Activated gamma-delta T cell treated with Interleukin-2 at 50 U/mL for 16 hours (primary cell): ENCODE measurements around the gene ESPNL.

Source experiments
- DNase-seq: peaks from one replicate; pipeline ENCODE4 v3.0.0-alpha.2; 2020

ESPNL gene

GRCh38 chr2:238173692-238174091 lies 73.6 kb downstream of the ESPNL start:
- DNase-seq = no peak

GRCh38 chr2:238174291-238174690 lies 74.2 kb downstream of the ESPNL start:
- DNase-seq = no peak

- DNase-seq = no peak
These were observed 74.6 kb downstream of the ESPNL start for GRCh38 chr2:238174701-238175100.

- DNase-seq = no peak
These were observed 76.5 kb downstream of the ESPNL start for GRCh38 chr2:238176613-238177012.

- DNase-seq = no peak
These were observed 80.4 kb downstream of the ESPNL start for GRCh38 chr2:238180554-238180953.

GRCh38 chr2:238182362-238182761 lies 82.2 kb downstream of the ESPNL start:
- DNase-seq = no peak
